GM19455 (cell line): ENCODE results near the gene NPHP3.
"Not testable (repeated sequence)": the region's sequence is repeated elsewhere in the genome, so short reads cannot be mapped to it uniquely, and the experiment has no call there.

Experiments
- ATAC-seq: cut with Tn5 transposase; IDR thresholded peaks from one replicate; pipeline ENCODE4 v1.9.1; 2021; ENCODE audit not compliant: unreplicated experiment

NPHP3 gene

DNA sequence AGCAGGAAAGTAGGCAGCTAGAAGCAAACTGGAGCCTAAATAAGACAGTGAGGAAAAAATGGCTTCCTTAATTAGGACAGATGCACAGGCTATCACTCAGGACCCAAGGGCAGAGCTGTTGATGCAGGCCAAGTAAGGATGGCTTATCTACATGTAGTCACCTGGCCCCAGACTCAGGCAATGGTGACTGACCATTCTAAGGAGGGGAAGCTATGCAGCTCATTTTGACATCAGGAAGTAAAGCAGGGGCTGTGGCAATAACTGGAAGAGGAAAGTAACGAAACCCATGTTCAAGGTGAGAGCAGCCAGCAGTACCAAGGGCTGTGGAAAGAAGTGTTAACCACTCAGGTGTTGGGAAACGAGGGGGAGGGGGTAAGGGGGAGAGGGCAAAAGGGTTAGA, 78.8 kb downstream of the NPHP3 start:
- no peak for ATAC-seq

DNA sequence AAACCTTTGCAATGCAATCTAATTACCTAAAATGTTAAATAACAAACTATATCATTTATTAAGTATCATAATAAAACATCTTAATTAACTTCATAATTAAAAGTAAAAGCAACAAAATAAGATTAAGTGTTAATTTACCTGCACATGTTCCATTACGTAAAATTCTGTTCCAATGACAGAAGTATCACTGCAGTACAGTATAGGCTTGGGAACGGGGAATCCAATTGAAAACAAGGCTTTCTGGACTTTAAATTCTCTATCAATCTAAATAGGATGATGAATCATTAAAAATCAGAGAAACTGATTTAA, 79.7 kb downstream of the NPHP3 start:
- no peak for ATAC-seq

DNA sequence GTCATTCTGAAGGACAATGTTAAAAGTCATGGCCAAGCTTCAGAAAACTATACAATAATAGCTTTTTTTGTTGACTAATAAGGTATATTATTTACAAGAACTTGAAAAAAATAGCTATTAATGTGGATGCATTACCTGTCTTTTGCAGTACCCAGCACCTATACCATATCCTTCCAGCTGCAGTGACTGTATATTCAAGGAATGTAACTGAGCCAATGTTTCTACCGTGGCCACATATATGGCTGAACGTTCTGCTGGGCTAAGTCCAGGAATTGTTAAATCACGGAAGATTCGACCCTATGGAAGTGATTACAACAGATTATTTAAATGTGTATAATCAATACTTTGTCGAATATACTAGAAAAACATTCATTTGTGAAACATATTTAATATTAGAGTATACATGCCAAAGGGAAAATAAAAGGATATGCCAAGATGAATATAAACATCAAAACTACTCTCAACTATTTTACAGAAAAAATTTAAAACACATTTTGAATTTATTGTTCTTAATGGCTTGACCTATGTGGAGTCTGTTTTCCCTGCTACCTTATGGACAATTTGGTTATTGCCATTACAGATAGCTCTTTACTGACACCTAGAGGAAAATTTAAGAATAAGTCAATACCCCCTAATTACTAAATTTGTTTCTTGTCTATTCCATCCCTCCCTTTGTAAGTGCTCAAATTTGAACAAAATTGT, 80.2 kb downstream of the NPHP3 start:
- ATAC-seq, result no peak

DNA sequence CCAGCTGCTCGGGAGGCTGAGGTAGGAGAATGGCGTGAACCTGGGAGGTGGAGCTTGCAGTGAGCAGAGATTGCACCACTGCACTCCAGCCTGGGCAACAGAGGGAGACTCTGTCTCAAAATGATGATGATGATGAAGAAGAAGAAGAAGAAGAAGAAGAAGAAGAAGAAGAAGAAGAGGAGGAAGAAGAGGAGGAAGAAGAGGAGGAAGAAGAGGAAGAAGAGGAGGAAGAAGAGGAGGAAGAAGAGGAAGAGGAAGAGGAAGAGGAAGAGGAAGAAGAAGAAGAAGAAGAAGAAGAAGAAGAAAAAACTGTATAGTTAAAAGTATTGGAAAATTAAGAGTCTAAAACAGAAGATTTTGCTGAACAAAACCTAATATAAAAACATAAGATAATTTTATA, 80.8 kb downstream of the NPHP3 start:
- not testable (repeated sequence) for ATAC-seq

DNA sequence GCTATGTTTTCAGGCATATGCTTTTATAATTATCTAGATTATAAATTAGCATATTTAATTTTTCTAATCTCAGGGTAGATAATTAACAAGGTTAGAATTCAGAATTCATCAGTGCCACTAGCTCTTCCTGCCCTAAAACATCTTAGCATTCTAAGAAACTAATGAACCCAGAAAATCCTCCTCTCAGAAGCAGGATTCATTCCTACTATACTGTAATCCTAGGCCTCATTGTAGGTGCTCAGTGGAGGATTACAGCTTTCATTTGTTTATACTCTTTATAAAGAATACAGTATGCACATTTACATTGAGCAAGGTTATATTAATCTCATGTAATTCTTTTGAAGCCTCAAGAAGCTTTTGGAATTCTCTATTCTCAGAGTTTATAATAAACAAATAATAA, 83.5 kb downstream of the NPHP3 start:
- ATAC-seq, result no peak

DNA sequence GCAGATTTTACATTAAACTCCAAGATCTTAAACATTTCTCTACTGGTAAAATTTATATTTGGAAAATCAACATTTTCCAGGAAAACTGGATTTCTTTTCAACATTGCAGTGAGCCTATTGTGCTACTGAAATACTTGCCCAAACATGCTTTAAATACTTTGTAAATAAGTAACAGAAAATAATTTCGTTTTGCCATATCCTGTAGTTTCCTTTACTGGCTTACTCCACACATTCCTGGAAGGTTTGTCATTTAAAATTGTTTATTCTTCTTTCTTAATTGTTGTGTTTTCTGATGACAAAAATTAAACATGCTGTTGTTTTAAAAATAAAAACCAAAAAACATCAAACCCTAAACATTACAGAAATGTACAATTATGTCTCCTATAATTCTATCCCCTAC, 84.6 kb downstream of the NPHP3 start:
- ATAC-seq, result no peak

DNA sequence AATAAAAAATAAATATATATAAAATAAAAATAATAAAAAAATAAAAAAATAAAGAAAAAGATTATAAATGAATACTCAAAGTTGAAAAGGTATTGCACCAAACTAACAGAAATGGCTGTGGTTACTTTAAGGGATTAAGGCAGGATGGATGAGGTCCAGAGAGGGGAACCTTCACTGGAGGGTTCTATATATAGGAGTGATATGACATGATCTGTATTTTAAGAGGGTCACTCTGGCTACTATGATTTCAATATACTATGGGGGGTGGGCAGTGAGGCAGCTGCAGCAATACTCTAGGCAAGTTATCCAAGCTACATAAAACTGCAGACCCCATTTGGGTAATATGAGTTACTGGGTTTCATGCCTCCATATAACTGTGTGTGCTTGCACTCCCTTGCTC, 87.2 kb downstream of the NPHP3 start:
- ATAC-seq, result no peak
